Activated naive CD4-positive, alpha-beta T cell treated with anti-CD3 and anti-CD28 coated beads, Interleukin-2, amount 50 U/mL, for 72 hours (primary cell): Measurements from ENCODE around the gene KLRB1. TPM values are rescaled to one million over a fixed set of nuclear protein-coding genes. Genes with fewer than 3 reads are reported as not detected.
"Not testable (repeated sequence)": the region's sequence is repeated elsewhere in the genome, so short reads cannot be mapped to it uniquely, and the experiment has no call there.

ENCODE experiments used
- ATAC-seq, 2 donors: fragments of 150-1000 bp; cut with Tn5 transposase; 2 replicates each; pipeline ENCODE4 v1.10.0; 2021; ENCODE audit warnings: mild to moderate bottlenecking in 2 of 2, moderate library complexity in 2 of 2
- DNase-seq, 2 donors: peaks; one replicate each; pipeline ENCODE4 v3.0.0; 2021 to 2022; ENCODE audit warnings: low spot score in 2 of 2
- H3K27ac Mint-ChIP-seq, 2 donors: one replicate each; pipeline ENCODE4 v1.8.0; 2022; ENCODE audit warnings: mild to moderate bottlenecking in 2 of 2, mixed read lengths in 2 of 2
- H3K36me3 Mint-ChIP-seq, 2 donors: one replicate each; pipeline ENCODE4 v1.8.0; 2022; ENCODE audit warnings: mixed read lengths in 2 of 2
- H3K9me3 Mint-ChIP-seq, 2 donors: one replicate each; pipeline ENCODE4 v1.8.0; 2022; ENCODE audit warnings: mixed read lengths in 2 of 2
- total RNA-seq, 2 donors: library from RNA; stranded (reverse); gene quantifications; one replicate each; pipeline ENCODE4 v1.2.3, GENCODE V29; 2022

The KLRB1 gene
- total RNA-seq, 2 donors from 2014 or later = 0.46 TPM; not detected in 1

DNA sequence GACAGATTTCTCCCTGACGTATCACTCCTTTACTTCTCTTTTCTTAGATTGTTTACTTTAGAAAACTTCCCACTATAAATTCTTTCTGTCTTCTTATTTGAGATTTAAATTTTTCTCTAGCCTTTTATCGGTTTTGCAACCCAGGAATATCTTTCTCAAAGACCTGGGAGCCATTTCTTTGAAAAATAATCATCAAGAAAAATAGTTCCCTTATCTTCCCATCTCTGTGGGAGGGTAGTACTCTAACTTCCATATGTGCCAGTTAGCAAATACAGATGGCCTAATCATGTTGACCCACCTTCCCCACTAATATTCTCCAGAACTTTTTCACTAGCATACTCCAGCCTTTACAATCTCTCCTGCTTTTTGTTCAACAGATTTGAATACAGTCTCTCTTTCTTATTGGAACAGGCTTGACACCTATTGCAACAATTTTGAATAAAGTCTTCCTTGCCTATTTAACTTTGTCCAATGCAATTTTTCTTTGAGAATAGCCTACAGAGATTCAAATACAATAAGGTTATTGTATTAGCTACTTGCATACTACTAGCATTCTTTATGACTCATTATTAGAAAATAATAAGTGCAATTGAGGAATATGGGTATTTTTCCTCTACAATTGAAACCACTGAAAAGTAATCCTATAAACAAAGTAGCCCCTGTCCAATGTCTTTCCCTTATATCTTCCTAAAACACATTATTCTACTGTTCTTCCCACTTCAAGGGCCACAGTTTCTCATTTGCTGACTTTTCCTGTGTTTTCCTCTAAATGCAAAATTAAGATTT lies 27.4 kb upstream of the KLRB1 start:
- no peak for DNase-seq
- Mint-ChIP-seq H3K36me3 (peaks cover 5 to 41% of the 10 kb centered on the region in 2 donors), H3K27ac (peak overlapping the region; percentile 67 to 73), H3K9me3 (peaks cover 3 to 20% of the 10 kb centered on the region in 2 donors)
- no peak for ATAC-seq

DNA sequence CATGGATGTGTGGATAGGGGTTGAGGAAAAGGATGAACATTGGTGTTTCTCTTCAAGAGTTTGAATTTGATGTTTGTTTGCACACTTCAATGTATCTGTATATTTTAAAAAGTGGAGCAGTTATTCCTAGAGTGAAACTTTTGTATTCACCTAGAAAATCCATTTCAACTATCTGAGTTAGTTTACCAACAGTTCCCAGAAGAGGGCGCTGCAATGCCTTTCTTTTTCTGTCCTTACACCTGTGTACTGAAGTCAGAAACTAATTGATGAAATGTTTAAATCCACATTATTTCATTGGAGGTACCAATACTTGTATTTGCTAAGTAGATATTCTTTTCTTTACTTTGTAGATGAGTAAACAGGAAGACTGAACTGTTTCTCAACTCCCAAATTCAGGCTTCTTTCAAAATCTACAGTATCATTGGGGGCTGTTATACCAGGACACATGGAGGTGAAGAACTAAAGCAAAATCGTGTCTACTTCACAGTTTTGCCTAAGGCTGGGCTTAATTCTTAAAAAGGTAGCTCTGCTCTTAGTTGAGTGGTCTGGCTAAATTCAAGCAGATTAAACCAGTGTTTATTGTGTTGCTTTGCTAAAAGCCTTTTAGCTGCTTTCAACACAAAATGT lies 26.6 kb upstream of the KLRB1 start:
- Mint-ChIP-seq H3K9me3 (peaks cover 3 to 17% of the 10 kb centered on the region in 2 donors), H3K36me3 (peaks cover 5 to 39% of the 10 kb centered on the region in 2 donors), H3K27ac (peak overlapping the region in 1 of 2 donors; percentile 73)
- ATAC-seq = peak; percentile 82 to 85
- peak in 1 of 2 donors; percentile 78 for DNase-seq

DNA sequence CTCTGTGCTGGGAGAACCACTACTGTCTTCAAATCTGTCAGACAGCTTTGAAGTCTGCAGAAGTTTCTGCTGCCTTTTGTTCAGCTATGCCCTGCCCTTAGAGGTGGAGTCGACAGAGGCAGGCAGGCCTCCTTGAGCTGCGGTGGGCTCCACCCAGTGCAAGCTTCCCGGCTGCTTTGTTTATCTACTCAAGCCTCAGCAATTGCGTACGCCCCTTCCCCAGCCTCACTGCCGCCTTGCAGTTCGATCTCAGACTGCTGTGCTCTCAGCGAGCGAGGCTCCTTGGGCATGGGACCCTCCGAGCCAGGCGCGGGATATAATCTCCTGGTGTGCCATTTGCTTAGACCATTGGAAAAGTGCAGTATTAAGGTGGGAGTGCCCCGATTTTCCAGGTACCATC lies 25.1 kb upstream of the KLRB1 start:
- ATAC-seq (no peak), DNase-seq (no peak)
- Mint-ChIP-seq H3K36me3 (peaks cover 5 to 40% of the 10 kb centered on the region in 2 donors), H3K27ac (no peak overlapping the region), H3K9me3 (peaks cover 3 to 14% of the 10 kb centered on the region in 2 donors)

DNA sequence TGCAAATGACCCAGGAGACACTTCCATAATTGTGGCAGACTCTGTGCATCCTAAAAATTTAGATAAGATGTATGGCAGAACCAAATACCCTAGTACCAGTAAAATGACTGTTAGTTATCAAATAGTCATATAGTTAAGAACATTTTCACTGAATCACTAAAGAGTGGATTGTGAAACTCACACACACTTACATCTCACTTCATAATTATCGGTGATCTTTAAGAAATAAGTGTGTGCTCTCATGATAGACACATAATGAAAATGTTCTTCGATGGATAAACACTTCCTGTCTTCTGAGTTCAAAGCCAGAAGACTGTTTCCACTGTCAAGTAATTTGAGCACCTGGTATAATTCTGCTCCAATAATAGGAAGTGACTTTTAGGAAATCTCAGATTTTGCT lies 19.1 kb upstream of the KLRB1 start:
- Mint-ChIP-seq H3K36me3 (peaks cover 19 to 27% of the 10 kb centered on the region in 2 donors), H3K9me3 (peaks cover 15 to 17% of the 10 kb centered on the region in 2 donors), H3K27ac (no peak overlapping the region)
- peak; percentile 56 to 97 for ATAC-seq
- DNase-seq = no peak

DNA sequence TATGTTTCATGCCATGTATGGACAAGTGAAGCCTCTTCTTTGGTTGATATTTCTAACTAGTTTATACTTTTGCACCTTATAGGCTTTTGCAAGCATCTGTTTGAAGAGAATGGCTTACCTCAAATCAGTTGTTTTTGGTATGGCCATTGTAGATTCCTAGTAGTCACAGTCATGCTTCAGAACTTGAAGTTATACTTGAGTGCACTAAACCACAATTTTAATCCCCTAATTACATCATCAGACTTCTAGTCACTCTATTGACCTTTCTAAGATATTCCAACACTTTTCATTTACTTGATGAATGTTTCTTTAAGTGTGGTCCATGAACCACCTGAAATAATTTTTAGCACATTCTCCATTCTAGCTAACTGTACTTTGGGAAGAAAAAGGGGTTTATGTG lies 18.6 kb upstream of the KLRB1 start:
- DNase-seq = no peak
- Mint-ChIP-seq H3K9me3 (peaks cover 15 to 17% of the 10 kb centered on the region in 2 donors), H3K27ac (no peak overlapping the region), H3K36me3 (peaks cover 19 to 27% of the 10 kb centered on the region in 2 donors)
- ATAC-seq = peak in 1 of 2 donors; percentile 42

DNA sequence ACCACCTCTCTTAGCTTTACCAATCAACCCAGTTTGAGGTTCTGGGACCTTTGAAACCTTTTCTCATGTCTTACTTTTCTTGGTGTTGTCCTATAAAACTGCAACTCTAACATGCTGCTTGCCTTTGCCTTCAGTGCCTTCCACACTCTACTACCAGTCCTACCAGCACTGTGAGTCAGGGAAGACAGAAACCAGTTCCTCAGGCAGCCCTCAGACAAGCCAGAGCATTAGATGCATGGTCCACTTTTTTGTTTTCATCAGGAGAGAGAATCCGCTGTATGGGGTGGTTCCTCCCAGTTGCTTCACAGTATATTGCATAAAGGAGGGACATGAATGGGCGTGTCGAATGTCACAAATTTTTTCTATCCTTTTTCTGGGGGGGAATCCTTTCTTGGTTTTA lies 17.3 kb upstream of the KLRB1 start:
- Mint-ChIP-seq H3K27ac (no peak overlapping the region), H3K9me3 (peaks cover 17 to 18% of the 10 kb centered on the region in 2 donors), H3K36me3 (peaks cover 19 to 27% of the 10 kb centered on the region in 2 donors)
- no peak for DNase-seq
- no peak for ATAC-seq

DNA sequence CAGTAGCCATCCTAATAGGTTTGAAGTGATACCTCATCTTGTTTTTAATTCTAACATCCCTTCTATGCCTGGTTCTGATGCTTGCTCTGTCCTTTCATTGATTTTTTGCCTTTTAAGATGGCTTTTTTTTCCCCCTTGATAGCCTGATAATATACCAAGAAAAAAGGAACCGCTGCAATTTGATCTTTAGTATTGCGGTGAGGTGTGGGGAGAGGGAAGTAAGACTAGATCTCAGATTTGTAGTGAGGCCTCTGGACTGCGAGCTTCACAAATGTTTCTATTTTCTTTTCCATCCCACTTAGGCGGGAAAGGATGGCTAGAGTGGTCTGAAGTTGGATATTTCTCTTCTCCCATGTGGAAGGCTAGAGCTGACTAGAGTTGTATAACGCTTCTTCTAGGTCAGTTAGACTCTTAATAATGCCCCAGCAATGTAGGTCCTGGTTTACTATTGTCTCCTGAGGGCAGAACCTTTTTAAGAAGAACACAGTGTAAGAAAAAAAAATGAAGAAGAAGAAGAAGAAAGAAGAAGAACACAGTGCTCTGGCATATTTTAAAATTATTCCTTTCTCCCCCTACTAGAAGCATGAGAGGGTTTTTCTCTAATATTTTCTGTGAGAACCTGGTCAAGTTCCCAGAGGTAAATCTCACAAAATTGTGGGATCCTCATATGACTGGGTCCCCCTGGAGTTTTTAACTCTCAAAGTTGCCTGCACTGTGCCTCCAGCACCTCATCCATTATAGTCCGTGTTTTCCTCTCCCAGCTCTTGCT lies 11.9 kb upstream of the KLRB1 start:
- Mint-ChIP-seq H3K36me3 (peaks cover 5 to 8% of the 10 kb centered on the region in 2 donors), H3K27ac (peak overlapping the region in 1 of 2 donors; percentile 39), H3K9me3 (peaks cover 7 to 10% of the 10 kb centered on the region in 2 donors)
- DNase-seq (no peak), ATAC-seq (no peak)

DNA sequence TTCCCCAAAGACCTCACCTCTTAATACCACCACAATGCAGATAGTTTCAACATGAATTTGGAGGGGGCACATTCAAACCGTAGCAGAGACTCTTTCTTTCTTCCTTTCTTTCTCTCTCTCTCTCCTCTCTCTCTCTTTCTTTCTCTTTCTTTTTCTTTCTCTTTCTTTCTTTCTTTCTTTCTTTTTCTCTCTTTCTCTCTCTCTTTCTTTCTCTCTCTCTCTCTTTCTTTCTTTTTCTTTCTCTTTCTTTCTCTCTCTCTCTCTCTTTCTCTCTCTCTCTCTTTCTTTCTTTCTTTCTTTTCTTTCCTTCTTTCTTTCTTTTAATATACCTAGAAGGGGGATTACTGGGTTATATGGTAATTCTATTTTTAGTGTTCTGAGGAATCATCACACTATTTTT lies 11.2 kb upstream of the KLRB1 start:
- not testable (repeated sequence) for ATAC-seq, H3K9me3 Mint-ChIP-seq, H3K36me3 Mint-ChIP-seq, DNase-seq
- peak overlapping the region in 1 of 2 donors; percentile 39 for H3K27ac Mint-ChIP-seq

DNA sequence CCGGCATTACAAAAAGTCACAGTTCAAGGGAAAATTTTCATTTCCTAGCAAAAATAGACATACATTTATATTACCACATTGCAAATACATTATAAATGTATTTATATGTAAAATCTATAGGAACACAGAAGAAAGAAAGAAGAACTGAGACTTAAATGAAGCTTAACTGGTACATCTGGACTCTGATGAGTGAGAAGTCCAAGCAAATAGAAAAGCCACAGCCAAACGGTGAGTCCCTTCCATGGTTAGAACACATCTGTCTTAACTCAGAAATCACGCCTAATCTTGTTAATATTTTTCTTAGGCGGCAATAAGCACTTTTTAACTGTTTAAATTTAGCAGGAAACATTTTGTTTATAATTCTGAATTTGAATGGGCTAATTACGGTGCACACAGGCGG lies 9.4 kb upstream of the KLRB1 start:
- DNase-seq (no peak), ATAC-seq (no peak)
- Mint-ChIP-seq H3K27ac (no peak overlapping the region), H3K9me3 (peaks cover 5 to 14% of the 10 kb centered on the region in 2 donors), H3K36me3 (peaks cover 0 to 3% of the 10 kb centered on the region in 2 donors)

DNA sequence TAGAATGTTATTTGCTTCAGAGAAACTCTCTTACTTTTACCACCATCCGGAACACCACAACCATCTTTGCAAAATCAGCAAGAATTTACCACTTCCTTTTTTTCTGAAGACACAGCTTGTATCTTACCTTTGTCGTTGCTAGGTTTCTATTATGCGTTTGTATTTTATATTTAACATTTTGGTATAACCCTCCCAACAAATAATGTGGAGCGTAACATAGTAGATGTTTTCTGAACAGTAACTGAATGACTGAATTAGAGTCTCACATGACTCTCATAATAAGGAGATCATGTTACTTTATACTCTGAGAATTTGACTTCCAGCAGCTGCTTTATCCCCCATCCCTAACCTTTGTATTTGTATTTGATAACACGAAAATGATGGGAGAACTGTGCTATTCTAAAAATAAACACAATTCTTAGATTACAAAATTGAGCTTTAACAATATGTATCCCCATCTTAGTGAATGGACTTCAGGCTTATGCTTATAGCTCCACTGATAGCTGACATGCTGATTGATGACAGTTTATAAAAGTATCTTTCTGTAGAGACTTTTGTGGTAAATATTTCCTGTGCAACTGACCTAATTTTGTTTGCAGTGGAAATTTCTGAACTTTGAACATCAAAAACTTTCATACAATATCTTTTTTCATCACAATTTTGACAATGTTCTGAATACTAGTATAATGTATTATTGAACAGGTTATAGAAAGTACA lies 7.9 kb upstream of the KLRB1 start:
- Mint-ChIP-seq H3K27ac (no peak overlapping the region), H3K9me3 (peaks cover 5 to 23% of the 10 kb centered on the region in 2 donors), H3K36me3 (peaks cover 13 to 16% of the 10 kb centered on the region in 2 donors)
- peak in 1 of 2 donors; percentile 26 for ATAC-seq
- no peak for DNase-seq

DNA sequence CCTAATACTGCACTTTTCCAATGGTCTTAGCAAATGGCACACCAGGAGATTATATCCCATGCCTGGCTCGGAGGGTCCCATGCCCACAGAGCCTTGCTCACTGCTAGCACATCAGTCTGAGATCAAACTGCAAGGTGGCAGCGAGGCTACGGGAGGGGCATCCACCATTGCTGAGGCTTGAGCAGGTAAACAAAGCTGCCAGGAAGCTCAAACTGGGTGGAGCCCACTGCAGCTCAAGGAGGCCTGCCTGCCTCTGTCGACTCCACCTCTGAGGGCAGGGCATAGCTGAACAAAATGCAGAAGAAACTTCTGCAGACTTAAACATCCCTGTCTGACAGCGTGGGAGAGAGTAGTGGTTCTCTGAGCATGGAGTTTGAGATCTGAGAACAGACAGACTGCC lies 2.9 kb upstream of the KLRB1 start:
- not testable (repeated sequence) for DNase-seq, H3K27ac Mint-ChIP-seq, ATAC-seq
- H3K36me3 Mint-ChIP-seq = peaks cover 24 to 26% of the 10 kb centered on the region in 2 donors
- peaks cover 5 to 24% of the 10 kb centered on the region in 2 donors for H3K9me3 Mint-ChIP-seq

DNA sequence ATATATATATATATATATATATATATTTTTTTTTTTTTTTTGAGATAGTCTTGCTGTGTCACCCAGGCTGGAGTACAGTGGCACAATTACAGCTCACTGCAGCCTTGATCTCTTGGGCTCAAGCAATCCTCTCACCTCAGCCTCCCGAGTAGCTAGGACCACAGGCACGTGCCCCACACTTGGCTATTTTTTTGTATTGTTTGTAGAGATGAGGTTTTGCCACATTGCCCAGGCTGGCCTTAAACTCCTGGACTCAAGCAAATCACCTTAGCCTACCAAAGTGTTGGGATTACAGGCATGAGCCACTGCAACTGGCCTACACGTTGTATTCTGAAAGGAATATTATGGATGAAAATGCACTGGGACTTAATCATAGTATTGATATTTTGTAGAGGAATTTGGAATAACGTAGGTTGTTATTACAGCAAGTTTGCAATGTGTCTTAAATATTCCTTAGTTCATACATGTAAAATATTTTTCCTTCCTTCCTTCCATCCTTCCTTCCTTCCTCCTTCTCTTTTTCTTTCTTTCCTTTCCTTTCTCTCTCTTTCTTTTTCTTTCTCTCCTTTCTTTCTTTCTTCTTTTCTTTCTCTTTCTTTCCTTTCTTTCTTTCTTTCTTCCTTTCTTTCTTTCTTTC lies 862 bp downstream of the KLRB1 start:
- ATAC-seq = no peak
- H3K27ac Mint-ChIP-seq = no peak overlapping the region
- peaks cover 0 to 15% of the 10 kb centered on the region in 2 donors for H3K9me3 Mint-ChIP-seq
- peaks cover 20 to 25% of the 10 kb centered on the region in 2 donors for H3K36me3 Mint-ChIP-seq
- DNase-seq = no peak

DNA sequence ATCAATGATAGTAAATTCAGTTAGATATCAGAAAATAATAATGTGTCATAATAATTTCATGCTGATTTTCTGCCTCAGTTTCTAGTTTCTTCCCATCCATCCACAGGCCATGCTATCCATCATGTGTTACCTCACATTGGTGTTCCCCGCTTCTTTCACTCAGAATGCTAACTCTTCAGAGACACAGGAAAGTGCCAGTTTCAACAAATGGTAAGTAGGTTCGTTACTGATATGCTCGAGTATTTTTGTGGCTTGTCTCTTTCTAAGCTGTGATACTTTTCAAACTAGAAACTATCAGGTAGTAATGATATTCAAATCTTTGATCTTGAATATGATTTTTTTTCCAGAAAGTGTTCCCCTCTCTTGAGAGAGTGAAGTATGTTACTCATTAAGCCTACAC lies 1.5 kb downstream of the KLRB1 start:
- H3K27ac Mint-ChIP-seq = no peak overlapping the region
- DNase-seq (no peak), ATAC-seq (no peak)
- peaks cover 14 to 19% of the 10 kb centered on the region in 2 donors for H3K36me3 Mint-ChIP-seq
- peaks cover 0 to 10% of the 10 kb centered on the region in 2 donors for H3K9me3 Mint-ChIP-seq

DNA sequence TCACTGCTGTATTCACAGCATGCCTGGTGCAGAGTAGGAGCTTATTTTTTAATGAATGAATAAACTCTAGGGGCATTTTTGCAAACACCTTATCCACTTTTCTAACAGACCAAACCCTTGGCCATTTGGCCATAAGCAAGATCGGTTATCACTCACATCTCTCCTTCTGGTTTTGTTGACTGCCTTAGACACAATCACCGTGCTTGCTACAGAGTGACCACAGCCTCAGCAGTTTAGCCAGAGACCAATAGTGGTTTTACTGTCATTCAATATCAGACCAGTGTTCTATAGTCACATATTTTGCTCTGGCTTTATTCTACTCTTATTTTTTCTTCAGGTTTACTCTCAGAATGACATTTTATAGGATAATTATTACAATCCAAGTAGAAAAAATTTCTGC lies 2.2 kb downstream of the KLRB1 start:
- H3K36me3 Mint-ChIP-seq = peaks cover 7 to 11% of the 10 kb centered on the region in 2 donors
- DNase-seq (no peak), ATAC-seq (no peak)
- peaks cover 0 to 6% of the 10 kb centered on the region in 2 donors for H3K9me3 Mint-ChIP-seq
- no peak overlapping the region for H3K27ac Mint-ChIP-seq

DNA sequence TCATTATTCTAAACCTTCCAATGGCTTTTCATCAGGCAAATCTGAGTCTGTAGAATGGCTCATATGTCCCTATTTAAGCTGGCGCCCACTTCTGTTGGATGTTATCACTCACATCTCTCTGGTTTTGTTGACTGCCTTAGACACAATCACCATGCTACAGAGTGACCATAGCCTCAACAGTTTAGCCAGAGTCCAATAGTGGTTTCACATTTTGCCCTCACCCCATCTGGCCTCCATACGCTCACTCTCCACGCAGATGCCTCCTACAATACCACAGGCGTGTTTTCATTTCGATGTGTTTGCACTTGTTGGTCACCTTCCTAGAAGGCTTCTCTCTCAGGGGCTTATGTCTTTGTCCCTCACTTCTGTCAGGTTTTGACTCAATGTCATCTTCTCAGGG lies 3.4 kb downstream of the KLRB1 start:
- DNase-seq = no peak
- peak in 1 of 2 donors; percentile 16 for ATAC-seq
- no peak overlapping the region for H3K27ac Mint-ChIP-seq
- H3K9me3 Mint-ChIP-seq = no peaks in the 10 kb centered on the region
- H3K36me3 Mint-ChIP-seq = no peaks in the 10 kb centered on the region

DNA sequence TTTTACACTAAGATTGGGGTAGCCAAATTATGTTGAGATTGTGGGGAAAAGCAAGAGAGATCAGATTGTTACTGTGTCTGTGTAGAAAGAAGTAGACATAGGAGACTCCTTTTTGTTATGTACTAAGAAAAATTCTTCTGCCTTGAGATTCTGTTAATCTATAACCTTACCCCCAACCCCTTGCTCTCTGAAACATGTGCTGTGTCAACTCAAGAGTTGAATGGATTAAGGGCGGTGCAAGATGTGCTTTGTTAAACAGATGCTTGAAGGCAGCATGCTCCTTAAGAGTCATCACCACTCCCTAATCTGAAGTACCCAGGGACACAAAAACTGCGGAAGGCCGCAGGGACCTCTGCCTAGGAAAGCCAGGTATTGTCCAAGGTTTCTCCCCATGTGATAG lies 7.3 kb downstream of the KLRB1 start:
- not testable (repeated sequence) for H3K27ac Mint-ChIP-seq, DNase-seq, H3K36me3 Mint-ChIP-seq, ATAC-seq, H3K9me3 Mint-ChIP-seq
